Measurements from ENCODE around the gene ADAMTS12.
"Not testable (repeated sequence)": the region's sequence is repeated elsewhere in the genome, so short reads cannot be mapped to it uniquely, and the experiment has no call there.

Gene ADAMTS12

GRCh38 chr5:33563983-33564908 lies 327.5 kb downstream of the ADAMTS12 start:
- no peak for DNase-seq

DNA sequence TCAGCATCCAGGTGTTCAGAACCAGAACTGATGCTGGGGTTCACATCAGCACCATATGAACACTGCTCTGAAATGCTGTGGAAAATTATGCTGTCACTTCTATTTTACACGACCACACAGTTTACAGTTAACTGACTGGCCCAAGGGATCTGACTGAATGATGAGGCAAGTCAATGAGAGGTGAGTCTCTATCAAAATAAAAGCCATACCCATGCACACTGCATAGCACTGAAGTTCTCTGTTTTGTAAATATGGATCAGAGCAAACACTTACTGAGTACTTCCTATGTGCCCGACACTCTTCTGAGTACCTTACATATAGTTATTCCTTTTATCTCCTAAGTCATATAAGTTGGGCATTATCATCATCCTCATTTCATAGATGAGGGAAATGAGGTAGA lies 328.3 kb downstream of the ADAMTS12 start:
- DNase-seq: no peak

- DNase-seq: no peak
These were observed 333.3 kb downstream of the ADAMTS12 start for GRCh38 chr5:33558489-33558888.

- no peak for DNase-seq
These were observed 334.2 kb downstream of the ADAMTS12 start for GRCh38 chr5:33557605-33558004.

GRCh38 chr5:33556330-33557328 lies 335.2 kb downstream of the ADAMTS12 start:
- DNase-seq: no peak

- DNase-seq: no peak
These were observed 341.7 kb downstream of the ADAMTS12 start for GRCh38 chr5:33549982-33550567.

GRCh38 chr5:33539790-33540189 lies 352.0 kb downstream of the ADAMTS12 start:
- DNase-seq: not testable (repeated sequence)

DNA sequence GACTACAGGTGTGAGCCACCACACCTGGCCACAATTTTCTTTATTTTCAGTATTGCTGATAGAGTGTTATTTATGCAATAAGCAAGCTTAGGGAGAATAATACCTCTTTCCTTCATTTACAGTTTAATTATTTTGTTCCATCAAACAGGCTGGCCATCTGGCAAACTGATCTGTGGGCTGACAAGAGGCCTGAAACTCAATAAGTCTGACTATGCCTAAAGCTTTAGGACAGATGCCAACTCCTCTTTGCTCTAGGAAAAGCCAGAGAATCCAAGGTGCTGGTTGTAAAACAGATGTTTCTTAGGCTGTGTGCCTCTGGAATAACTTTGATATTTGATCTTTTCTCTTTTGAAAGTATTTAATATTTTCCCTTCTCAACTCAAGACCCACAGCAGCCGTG lies 352.6 kb downstream of the ADAMTS12 start:
- DNase-seq: no peak

DNA sequence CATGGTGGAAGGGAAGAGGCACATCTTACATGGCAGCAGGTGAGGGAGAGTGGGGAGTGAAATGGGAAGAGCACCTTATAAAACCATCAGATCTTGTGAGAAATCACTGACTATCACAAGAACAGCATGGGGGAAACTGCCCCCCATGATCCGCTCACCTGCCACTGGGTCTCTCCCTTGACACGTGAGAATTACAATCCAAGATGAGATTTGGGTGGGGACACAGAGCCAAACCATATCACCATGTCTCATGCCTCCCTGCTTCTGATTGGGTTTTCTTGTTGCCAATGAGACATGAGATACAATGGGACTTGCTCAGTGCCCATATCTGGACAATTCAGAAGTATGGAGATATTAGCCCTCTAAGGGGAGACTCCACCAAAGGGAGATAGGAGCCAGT lies 353.6 kb downstream of the ADAMTS12 start:
- no peak for DNase-seq

DNA sequence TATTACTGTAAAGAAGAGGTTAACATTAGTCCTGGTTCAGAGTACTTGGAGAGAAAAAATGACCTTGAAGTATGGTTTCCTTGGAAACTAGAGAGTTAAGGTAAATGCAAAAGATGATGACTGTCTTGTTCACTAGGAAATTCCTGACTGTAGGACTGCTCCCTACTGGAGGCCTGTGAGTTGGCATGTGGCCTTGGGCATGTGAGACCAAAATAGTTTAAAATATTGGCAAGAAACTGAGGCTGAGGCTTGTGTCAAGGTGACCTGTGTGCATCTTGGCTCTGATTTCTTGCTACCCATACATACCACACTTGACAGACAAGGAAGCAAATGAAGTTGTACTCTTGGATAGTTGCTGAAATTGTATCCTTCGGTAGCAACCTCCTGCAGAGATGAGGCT lies 354.6 kb downstream of the ADAMTS12 start:
- DNase-seq: no peak

DNA sequence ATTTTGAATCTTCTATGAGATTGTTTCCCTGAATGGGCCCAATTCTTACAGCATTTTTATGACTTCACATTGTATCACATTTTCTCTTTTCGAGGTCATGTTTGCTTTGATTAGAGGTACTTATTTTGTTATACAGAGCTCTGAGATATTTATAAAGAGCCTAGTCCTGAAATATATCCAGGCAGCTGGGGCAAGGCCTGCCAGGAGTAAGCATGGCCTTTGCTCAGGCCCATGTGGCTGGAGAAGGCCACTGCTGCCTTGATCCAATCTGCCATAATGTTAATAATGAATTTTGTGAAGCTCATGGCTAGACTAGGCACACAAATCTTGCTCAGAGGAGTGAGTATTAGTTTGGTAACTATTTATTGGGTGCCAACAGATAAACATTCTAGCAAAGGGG lies 355.0 kb downstream of the ADAMTS12 start:
- DNase-seq: no peak

DNA sequence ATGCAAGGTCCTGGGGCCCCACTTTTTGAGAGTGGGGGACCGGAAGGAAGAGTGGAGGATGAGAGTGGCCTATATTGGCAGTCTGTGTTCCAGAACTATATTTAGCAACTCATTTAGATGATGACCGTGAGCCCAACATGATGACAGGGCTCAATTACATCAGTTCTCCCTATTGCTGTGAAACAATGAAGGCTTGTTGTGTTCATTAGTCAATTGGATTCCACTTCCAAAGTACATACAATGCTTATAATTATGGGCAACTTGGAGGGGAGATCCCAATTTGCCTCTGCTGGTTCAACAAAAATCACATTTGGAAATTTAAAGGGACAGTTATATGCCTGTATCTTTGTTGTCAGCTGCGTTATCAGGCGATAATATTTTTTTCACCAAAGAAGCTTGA lies 360.0 kb downstream of the ADAMTS12 start:
- no peak for DNase-seq

DNA sequence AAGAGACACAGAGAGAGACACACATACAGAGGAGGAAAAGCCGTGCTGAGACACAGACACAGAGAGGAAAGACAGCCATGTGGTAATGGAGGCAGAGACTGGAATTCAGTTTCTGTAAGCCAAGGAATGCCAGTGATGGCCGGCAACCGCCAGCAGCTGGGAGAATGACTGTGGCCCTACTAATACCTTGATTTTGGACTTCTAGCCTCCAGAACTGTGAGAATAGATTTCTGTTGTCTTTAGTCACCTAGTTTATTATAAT lies 360.8 kb downstream of the ADAMTS12 start:
- no peak for DNase-seq

- peak in 1 of 2 experiments; percentile 6 for DNase-seq
These were observed 361.4 kb downstream of the ADAMTS12 start for GRCh38 chr5:33530183-33531036.

GRCh38 chr5:33527696-33528095 lies 364.1 kb downstream of the ADAMTS12 start:
- DNase-seq: no peak

GRCh38 chr5:33526755-33527154 lies 365.0 kb downstream of the ADAMTS12 start:
- no peak for DNase-seq

DNA sequence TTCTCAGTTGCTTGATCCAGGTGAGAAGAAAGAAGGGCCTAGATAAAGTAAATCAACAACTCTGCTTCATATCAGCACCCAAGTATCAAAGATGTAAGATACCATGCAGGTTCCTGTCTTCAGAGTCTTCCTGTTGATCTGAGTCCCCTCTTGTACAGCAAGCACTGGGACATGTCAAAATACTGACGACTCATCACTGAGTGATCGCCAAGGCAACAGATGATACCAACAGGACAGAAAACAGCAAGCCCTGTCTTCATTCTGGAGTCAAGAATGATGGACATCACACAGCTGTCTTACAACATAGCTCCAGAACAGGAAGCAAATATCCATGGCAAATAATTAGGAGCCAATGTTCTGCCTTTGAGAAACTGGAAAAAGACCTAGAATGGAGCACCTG lies 367.3 kb downstream of the ADAMTS12 start:
- no peak for DNase-seq

DNA sequence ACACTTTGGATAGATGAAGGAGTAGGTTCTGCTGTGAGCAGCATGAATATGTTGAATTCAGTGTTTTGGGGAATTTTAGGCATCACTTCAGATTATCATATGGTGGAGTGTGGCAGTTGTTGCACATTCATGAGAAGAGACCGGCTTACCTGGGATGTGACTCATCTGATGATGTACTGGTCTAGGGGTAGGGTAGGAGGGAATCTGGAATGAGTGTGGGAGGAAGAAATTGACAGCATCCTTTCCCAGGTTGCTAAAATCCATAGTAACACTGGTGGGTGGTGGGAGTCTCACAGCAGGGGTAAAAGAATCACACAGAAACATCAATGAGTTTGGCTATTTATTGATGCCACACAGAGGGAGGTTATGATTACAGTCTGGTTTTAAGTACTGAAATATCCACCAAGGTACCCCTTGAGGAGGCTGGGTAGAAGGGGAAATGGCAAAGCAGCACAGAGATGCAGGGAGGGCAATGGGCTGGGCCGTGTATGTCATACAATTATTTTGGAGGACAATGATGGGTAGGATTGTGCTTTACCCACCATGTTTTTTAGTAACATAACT lies 368.5 kb downstream of the ADAMTS12 start:
- DNase-seq: no peak

DNA sequence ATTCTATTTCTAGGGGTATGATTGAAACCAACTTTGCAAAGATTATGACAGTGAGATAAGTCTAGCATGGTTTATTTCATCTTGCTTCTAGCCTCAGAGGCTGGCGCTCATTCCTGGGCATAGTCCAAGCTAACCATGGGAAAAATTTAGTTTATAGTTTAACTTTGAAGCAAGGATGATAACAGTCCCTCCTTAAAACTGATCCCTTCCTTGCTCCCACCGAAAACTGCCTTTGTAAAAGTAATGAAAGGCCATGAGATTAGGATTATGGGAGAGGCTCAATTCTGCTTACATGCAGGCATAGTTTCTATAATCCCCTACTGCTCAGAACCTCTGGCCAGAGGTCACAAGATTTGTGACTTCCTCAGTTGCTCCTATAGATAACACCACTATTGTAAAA lies 375.4 kb downstream of the ADAMTS12 start:
- no peak for DNase-seq

DNA sequence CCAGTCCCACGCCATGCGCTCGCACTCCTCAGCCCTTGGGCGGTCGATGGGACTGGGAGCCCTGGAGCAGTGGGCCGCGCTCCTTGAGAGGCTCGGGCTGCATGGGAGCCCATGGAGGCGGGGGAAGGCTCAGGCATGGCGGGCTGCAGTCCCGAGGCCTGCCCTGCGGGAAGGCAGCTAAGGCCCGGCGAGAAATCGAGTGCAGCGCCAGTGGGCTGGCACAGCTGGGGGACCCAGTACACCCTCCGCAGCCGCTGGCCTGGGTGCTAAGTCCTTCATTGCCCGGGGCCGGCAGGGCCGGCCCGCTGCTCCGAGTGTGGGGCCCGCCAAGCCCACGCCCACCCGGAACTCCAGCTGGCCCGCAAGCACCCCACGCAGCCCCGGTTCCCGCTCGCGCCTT lies 376.4 kb downstream of the ADAMTS12 start:
- DNase-seq: not testable (repeated sequence)

- no peak for DNase-seq
These were observed 378.2 kb downstream of the ADAMTS12 start for GRCh38 chr5:33513462-33514185.
